GM18951 (cell line): ENCODE data around the gene THSD7B.

Source experiments
- POLR2A ChIP-seq: IDR thresholded peaks from 4 replicates; pipeline ENCODE4 v1.6.1; 2011; ENCODE audit warnings: mild to moderate bottlenecking; ENCODE audit not compliant: insufficient read length, insufficient read depth; ENCODE audit errors: extremely low read depth
- in situ Hi-C: fragments of 300-500 bp; cut with MboI; formaldehyde crosslinking; loops from one replicate; pipeline ENCODE4 v1.12.0; 2022; ENCODE audit warnings: low sequenced_read_pairs, mixed read lengths, inconsistent platforms; ENCODE audit not compliant: unreplicated experiment

THSD7B gene

GRCh38 chr2:137493261-137493660 lies 727.9 kb downstream of the THSD7B start:
- in situ Hi-C loops, result no loop called here
- TF ChIP-seq POLR2A, result no peak

DNA sequence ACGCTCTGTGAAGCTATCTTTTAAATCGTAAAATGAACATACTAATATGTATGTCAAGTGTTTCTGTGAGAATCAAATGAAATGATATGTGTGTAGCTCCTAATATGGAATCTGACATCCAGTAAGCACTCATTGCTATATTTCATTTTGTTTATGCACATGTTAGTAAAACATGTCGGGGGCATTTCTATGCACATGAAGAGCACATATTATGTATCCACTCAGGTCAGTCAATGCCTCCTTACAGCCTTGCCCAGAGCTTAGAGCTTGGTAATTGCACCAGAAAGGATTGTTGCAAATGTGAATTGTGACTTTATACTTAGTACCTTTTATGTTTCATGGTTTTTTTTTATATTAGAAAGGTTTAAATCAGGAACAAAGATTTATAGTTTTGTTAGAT lies 735.3 kb downstream of the THSD7B start:
- TF ChIP-seq POLR2A, result no peak
- in situ Hi-C loops, result no loop called here

DNA sequence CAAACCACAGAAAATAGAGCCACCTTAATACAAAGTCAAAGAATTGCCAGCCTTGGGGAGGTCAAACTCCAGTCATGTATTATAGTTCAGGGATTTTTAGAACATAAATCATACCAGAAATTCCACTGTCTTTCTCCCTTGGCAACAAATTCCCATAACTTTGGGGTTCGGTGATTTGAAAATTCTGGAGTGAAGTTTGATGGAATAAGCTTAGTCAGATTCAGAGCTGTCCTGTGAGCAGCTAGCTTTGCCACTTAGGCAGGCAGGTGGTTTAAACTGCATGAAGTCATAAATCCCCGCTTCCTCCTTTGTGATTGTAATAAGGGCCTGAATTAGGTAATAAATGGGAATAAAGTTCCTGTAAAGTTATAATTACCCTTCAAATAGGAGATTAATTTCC lies 741.9 kb downstream of the THSD7B start:
- TF ChIP-seq POLR2A, result no peak
- in situ Hi-C loops, result no loop called here

- TF ChIP-seq POLR2A, result no peak
- in situ Hi-C loops, result no loop called here
Measured at GRCh38 chr2:137508739-137509384, 743.5 kb downstream of the THSD7B start.

- no peak for TF ChIP-seq POLR2A
- in situ Hi-C loops, result no loop called here
Measured at GRCh38 chr2:137511526-137511925, 746.2 kb downstream of the THSD7B start.

DNA sequence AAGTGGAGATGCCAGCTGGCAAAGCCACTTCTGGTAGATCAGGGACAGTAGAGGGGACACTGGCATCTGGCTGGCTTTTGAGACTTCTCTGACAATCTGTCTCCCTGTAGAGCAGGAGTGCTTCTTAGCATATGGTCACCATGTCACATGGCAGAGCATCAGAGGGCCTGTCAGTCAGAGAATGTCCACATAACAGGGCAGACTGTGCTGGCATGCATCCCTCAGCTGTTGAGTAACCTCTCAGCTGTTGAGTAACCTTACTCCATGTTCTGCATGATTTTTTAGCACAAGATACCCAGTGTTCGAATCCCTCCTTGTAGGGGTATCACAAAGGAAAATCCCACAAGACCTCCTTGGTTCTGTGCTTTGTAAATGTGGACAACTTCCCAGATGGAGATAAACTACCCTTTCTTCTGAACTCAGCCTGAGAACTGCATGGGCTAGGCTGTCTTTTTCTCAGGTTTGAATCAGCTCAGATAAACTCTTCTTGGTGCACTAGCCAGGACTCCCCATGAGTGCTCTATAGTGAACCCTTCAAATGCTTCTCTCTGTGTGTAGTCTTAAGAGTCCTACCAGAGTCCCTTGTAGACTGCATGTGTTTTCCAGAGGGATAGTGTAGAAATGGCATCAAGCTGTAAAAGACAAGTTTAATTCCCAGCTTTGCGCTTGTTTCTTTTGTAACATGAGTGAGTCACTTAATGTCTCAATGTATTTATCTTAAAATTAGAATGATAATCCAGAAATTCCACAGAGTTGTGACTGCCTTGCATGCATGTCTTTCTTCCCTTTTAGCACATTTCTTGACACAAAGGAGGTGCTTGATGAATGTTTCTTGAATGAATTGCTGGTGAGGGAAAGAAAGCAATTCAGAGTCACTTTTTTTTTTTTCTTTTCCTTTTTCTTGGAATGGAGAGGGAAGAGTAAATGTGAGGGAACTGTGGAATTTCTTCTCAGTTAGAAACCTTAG lies 756.6 kb downstream of the THSD7B start:
- in situ Hi-C loops, result no loop called here
- TF ChIP-seq POLR2A, result no peak

GRCh38 chr2:137522620-137523011 lies 757.3 kb downstream of the THSD7B start:
- in situ Hi-C loops, result no loop called here
- TF ChIP-seq POLR2A, result no peak

GRCh38 chr2:137523931-137524330 lies 758.6 kb downstream of the THSD7B start:
- in situ Hi-C loops, result no loop called here
- TF ChIP-seq POLR2A, result no peak

DNA sequence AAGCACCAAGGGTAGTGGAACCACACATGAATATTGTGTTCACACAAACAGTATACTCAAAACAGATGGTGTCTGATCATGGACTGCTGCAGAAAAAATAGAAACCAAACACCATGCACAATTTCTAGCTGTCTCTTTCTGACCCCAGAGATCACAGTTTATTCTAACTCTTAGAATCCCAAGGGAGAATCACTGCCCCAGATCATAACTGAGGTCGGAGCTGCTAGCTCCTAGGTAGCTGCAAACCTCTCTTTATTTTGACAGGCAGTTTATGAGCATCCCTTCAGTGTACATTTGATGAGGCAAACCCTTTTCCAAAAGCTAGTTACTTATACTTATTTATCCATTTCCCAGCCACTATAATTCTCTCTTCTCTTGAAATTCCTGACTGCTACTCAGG lies 759.8 kb downstream of the THSD7B start:
- in situ Hi-C loops, result no loop called here
- no peak for TF ChIP-seq POLR2A

GRCh38 chr2:137525641-137526190 lies 760.4 kb downstream of the THSD7B start:
- in situ Hi-C loops, result no loop called here
- TF ChIP-seq POLR2A, result no peak

- no peak for TF ChIP-seq POLR2A
- in situ Hi-C loops, result no loop called here
Measured at GRCh38 chr2:137535897-137536296, 770.6 kb downstream of the THSD7B start.

- in situ Hi-C loops, result no loop called here
- TF ChIP-seq POLR2A, result no peak
Measured at GRCh38 chr2:137539336-137539735, 774.0 kb downstream of the THSD7B start.

DNA sequence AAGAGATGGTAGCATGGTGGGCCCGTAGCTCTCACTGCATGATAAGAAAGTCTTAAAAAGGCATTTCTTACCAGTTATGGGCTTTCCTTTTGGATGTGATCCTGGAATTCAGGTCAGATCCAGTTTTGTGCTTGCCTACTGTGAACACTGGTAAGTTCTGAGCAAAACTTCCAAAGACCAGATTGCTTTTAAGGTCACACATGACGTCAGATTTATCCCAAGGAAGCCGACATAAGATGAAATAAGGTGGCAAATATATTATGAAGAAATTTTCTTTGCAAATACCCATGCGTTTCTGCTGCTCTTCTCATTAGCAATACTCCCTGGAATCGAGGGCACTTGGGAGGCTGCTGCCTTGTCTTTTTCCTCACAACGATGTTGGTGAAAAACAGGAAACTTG lies 782.5 kb downstream of the THSD7B start:
- TF ChIP-seq POLR2A, result no peak
- in situ Hi-C loops, result no loop called here
